HepG2 (cell line): Measurements from ENCODE around the gene CBR4. TPM values are rescaled to one million over a fixed set of nuclear protein-coding genes. Genes with fewer than 3 reads are reported as not detected.
A peak's percentile ranks its signal among the peaks of the same experiment; 100 is the strongest.

ENCODE experiments used
- ISX ChIP-seq: sonication (generic); formaldehyde crosslinking; conservative IDR thresholded peaks from 2 replicates; pipeline ENCODE4 v1.5.0; 2020; ENCODE audit warnings: missing genetic modification reagents
- MED8 ChIP-seq: sonication (generic); formaldehyde crosslinking; IDR thresholded peaks from 2 replicates; pipeline ENCODE4 v1.8.1; 2023; ENCODE audit warnings: mild to moderate bottlenecking, missing genetic modification reagents; ENCODE audit not compliant: insufficient replicate concordance
- NFE2L1 ChIP-seq: sonication (generic); formaldehyde crosslinking; IDR thresholded peaks from 2 replicates; pipeline ENCODE4 v1.4.0; 2020; ENCODE audit warnings: missing genetic modification reagents, mild to moderate bottlenecking, borderline replicate concordance
- NFIB ChIP-seq: sonication (generic); formaldehyde crosslinking; IDR thresholded peaks from 2 replicates; pipeline ENCODE4 v1.9.0; 2021; ENCODE audit warnings: missing genetic modification reagents, mild to moderate bottlenecking, borderline replicate concordance
- RBAK ChIP-seq: sonication (generic); formaldehyde crosslinking; IDR thresholded peaks from 2 replicates; pipeline ENCODE4 v1.5.1; 2020; ENCODE audit warnings: mild to moderate bottlenecking, missing genetic modification reagents
- RXRB ChIP-seq: IDR thresholded peaks from 2 replicates; pipeline ENCODE4 v1.6.1; 2016; ENCODE audit warnings: borderline replicate concordance, missing genetic modification reagents, missing compliant biosample characterization
- SIN3B ChIP-seq: fragments of 150-350 bp; IDR thresholded peaks from 2 replicates; pipeline ENCODE4 v1.6.1; 2014; ENCODE audit warnings: low read length
- SP140L ChIP-seq: sonication (generic); formaldehyde crosslinking; IDR thresholded peaks from 2 replicates; pipeline ENCODE4 v1.4.0; 2020; ENCODE audit warnings: missing genetic modification reagents, borderline replicate concordance
- STAT5B ChIP-seq: sonication (generic); formaldehyde crosslinking; IDR thresholded peaks from 2 replicates; pipeline ENCODE4 v1.4.0; 2020; ENCODE audit warnings: missing genetic modification reagents
- TCF7L2 ChIP-seq: IDR thresholded peaks from 2 replicates; pipeline ENCODE4 v1.6.1; 2011; ENCODE audit warnings: mild to moderate bottlenecking, low read depth, low read length, moderate library complexity
- TFDP1 ChIP-seq: IDR thresholded peaks from 2 replicates; pipeline ENCODE4 v1.6.1; 2016; ENCODE audit warnings: missing compliant biosample characterization, missing genetic modification reagents, borderline replicate concordance
- XRCC5 ChIP-seq: fragments of 200-400 bp; formaldehyde crosslinking; optimal IDR thresholded peaks from 2 replicates; pipeline ENCODE3; 2017; ENCODE audit warnings: mild to moderate bottlenecking, low read length
- ZNF614 ChIP-seq: IDR thresholded peaks from 2 replicates; pipeline ENCODE4 v1.6.1; 2018; ENCODE audit warnings: missing biosample characterization, missing genetic modification reagents, inconsistent platforms, borderline replicate concordance
- ZNF724P ChIP-seq: sonication (generic); formaldehyde crosslinking; IDR thresholded peaks from 2 replicates; pipeline ENCODE4 v1.8.0; 2022; ENCODE audit warnings: missing genetic modification reagents, borderline replicate concordance
- ZNF790 ChIP-seq: sonication (generic); formaldehyde crosslinking; IDR thresholded peaks from 2 replicates; pipeline ENCODE4 v1.8.0; 2022; ENCODE audit warnings: missing genetic modification reagents, mild to moderate bottlenecking, borderline replicate concordance
- polyA plus RNA-seq, 8 experiments: library from polyadenylated mRNA; depleted of rRNA in 3 of 8; stranded (reverse) in 7 of 8; unstranded in 1 of 8; fragments of >200 nt; fragmentation: Illumina TruSeq in 4 of 8; extraction: Trizol in 4 of 8; gene quantifications; 2 replicates each; pipeline versions ENCODE4 v1.2.1 to v1.2.3, GENCODE V29; 2011 to 2016; ENCODE audit warnings: low read depth in 4 of 8, missing spikeins in 1 of 8, mixed read lengths in 1 of 8; ENCODE audit not compliant: insufficient read depth in 1 of 8
- total RNA-seq, 5 experiments: library from RNA; depleted of rRNA; stranded (reverse); fragments of >200 nt; fragmentation: Illumina TruSeq; extraction: Trizol; gene quantifications; 2 replicates each; pipeline ENCODE4 v1.2.3, GENCODE V29; 2016; ENCODE audit warnings: low read depth in 1 of 5
- TF ChIP-seq, protein P1 (sequence below): IDR thresholded peaks from 2 replicates; pipeline ENCODE4 v1.6.1; 2016; ENCODE audit warnings: low read depth, borderline replicate concordance
- TF ChIP-seq, protein P2 (sequence below): sonication (generic); formaldehyde crosslinking; conservative IDR thresholded peaks from 2 replicates; pipeline ENCODE4 v1.8.1; 2023; ENCODE audit warnings: missing genetic modification reagents
- TF ChIP-seq, protein P3 (sequence below): sonication (generic); formaldehyde crosslinking; conservative IDR thresholded peaks from 2 replicates; pipeline ENCODE4 v1.4.0; 2020; ENCODE audit warnings: missing genetic modification reagents
- TF ChIP-seq, protein P4 (sequence below): sonication (generic); formaldehyde crosslinking; IDR thresholded peaks from 2 replicates; pipeline ENCODE4 v1.4.0; 2020; ENCODE audit warnings: missing genetic modification reagents, borderline replicate concordance
- TF ChIP-seq, protein P5 (sequence below): sonication (generic); formaldehyde crosslinking; IDR thresholded peaks from 2 replicates; pipeline ENCODE4 v1.4.0; 2020; ENCODE audit warnings: missing genetic modification reagents, low read depth, mild to moderate bottlenecking, borderline replicate concordance

The CBR4 gene
- total and polyA plus RNA-seq, 2 of the 13 experiments (the other 11 are each of a cell fraction or from before 2014, with no cell fraction given) = 7.3 to 20.7 TPM

- TF ChIP-seq, protein P1, sequence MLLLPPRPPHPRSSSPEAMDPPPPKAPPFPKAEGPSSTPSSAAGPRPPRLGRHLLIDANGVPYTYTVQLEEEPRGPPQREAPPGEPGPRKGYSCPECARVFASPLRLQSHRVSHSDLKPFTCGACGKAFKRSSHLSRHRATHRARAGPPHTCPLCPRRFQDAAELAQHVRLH (CRISPR knock-in tag) = no peak
- TF ChIP-seq NFE2L1 (CRISPR knock-in tag) (0 out of 2 replicates have a peak, but pooled peaks have one; percentile 30), RXRB (CRISPR knock-in tag) (peak; percentile 57), SP140L (no peak), MED8 (CRISPR knock-in tag) (peak; percentile 52), XRCC5 (peak; percentile 33), ZNF724P (0 out of 2 replicates have a peak, but pooled peaks have one; percentile 41), TCF7L2 (no peak), ZNF790 (CRISPR knock-in tag) (peak; percentile 64; the same call in 1 of the 2 replicates), ISX (CRISPR knock-in tag) (no peak), SIN3B (no peak), TFDP1 (CRISPR knock-in tag) (peak; percentile 71; the same call in 1 of the 2 replicates), STAT5B (CRISPR knock-in tag) (no peak), ZNF614 (CRISPR knock-in tag) (no peak), RBAK (no peak), NFIB (no peak)
- TF ChIP-seq, protein P2, sequence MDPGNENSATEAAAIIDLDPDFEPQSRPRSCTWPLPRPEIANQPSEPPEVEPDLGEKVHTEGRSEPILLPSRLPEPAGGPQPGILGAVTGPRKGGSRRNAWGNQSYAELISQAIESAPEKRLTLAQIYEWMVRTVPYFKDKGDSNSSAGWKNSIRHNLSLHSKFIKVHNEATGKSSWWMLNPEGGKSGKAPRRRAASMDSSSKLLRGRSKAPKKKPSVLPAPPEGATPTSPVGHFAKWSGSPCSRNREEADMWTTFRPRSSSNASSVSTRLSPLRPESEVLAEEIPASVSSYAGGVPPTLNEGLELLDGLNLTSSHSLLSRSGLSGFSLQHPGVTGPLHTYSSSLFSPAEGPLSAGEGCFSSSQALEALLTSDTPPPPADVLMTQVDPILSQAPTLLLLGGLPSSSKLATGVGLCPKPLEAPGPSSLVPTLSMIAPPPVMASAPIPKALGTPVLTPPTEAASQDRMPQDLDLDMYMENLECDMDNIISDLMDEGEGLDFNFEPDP (CRISPR knock-in tag) = 0 out of 2 replicates have a peak, but pooled peaks have one; percentile 90
- TF ChIP-seq, protein P3, sequence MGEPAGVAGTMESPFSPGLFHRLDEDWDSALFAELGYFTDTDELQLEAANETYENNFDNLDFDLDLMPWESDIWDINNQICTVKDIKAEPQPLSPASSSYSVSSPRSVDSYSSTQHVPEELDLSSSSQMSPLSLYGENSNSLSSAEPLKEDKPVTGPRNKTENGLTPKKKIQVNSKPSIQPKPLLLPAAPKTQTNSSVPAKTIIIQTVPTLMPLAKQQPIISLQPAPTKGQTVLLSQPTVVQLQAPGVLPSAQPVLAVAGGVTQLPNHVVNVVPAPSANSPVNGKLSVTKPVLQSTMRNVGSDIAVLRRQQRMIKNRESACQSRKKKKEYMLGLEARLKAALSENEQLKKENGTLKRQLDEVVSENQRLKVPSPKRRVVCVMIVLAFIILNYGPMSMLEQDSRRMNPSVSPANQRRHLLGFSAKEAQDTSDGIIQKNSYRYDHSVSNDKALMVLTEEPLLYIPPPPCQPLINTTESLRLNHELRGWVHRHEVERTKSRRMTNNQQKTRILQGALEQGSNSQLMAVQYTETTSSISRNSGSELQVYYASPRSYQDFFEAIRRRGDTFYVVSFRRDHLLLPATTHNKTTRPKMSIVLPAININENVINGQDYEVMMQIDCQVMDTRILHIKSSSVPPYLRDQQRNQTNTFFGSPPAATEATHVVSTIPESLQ (CRISPR knock-in tag) = no peak
- TF ChIP-seq, protein P4, sequence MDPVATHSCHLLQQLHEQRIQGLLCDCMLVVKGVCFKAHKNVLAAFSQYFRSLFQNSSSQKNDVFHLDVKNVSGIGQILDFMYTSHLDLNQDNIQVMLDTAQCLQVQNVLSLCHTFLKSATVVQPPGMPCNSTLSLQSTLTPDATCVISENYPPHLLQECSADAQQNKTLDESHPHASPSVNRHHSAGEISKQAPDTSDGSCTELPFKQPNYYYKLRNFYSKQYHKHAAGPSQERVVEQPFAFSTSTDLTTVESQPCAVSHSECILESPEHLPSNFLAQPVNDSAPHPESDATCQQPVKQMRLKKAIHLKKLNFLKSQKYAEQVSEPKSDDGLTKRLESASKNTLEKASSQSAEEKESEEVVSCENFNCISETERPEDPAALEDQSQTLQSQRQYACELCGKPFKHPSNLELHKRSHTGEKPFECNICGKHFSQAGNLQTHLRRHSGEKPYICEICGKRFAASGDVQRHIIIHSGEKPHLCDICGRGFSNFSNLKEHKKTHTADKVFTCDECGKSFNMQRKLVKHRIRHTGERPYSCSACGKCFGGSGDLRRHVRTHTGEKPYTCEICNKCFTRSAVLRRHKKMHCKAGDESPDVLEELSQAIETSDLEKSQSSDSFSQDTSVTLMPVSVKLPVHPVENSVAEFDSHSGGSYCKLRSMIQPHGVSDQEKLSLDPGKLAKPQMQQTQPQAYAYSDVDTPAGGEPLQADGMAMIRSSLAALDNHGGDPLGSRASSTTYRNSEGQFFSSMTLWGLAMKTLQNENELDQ = no peak; the same call in 1 of the 2 replicates
- TF ChIP-seq, protein P5, sequence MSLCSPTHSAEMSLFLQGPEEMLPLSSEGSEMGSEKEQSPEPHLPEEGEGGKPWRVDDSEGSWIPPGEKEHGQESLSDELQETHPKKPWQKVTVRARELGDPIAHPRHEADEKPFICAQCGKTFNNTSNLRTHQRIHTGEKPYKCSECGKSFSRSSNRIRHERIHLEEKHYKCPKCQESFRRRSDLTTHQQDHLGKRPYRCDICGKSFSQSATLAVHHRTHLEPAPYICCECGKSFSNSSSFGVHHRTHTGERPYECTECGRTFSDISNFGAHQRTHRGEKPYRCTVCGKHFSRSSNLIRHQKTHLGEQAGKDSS (CRISPR knock-in tag) = 0 out of 2 replicates have a peak, but pooled peaks have one; percentile 35
These were observed 550 bp downstream of the CBR4 start (continued) for GRCh38 chr4:169009286-169010124.
